HepG2 (cell line): ENCODE measurements around the gene TNS1. TPM values are rescaled to one million over a fixed set of nuclear protein-coding genes. Genes with fewer than 3 reads are reported as not detected.

Source experiments
- ATAC-seq: fragments of 200-7000 bp; cut with Tn5 transposase; 3 replicates; pipeline ENCODE4 v1.9.1; 2020; ENCODE audit warnings: mild to moderate bottlenecking, moderate library complexity
- BruUV-seq: library from RNA; stranded (reverse); fragments of 400-500 nt; replicated peaks from 2 replicates; lab custom pipeline; 2021; lab: Mats Ljungman, UMichigan
- CTCF ChIA-PET: fragments of 300-600 bp; formaldehyde crosslinking; extraction: SDS; loops from one replicate; lab custom pipeline; 2021; ENCODE audit warnings: low total read pairs, inconsistent platforms, low intra/inter-chr PET ratio; lab: Yijun Ruan, JAX
- POLR2A ChIA-PET: fragments of 350-600 bp; sonication (Branson Sonifier 250); formaldehyde crosslinking; loops from one replicate; lab custom pipeline; 2020; ENCODE audit warnings: antibody characterized with exemption, inconsistent platforms; lab: Yijun Ruan, JAX
- DNase-seq: peaks from one replicate; pipeline ENCODE4 v3.0.0-alpha.2; 2015; ENCODE audit warnings: low spot score
- FAIRE-seq: peaks from 3 replicates; lab custom pipeline; 2011; peaks lifted over from hg19 to GRCh38; lab: Jason Lieb, UNC
- H2AFZ ChIP-seq: one replicate; pipeline ENCODE4 v1.6.1; 2011; ENCODE audit warnings: low read length, inconsistent platforms
- H3K27ac ChIP-seq: fragments of 300-600 bp; 3 replicates; pipeline ENCODE4 v1.8.0; 2011; ENCODE audit warnings: mixed run types, mild to moderate bottlenecking, mixed read lengths, low read length, inconsistent platforms; ENCODE audit not compliant: insufficient read depth; ENCODE audit errors: extremely low read length
- H3K27me3 ChIP-seq, 2 experiments: fragments of 200-600 bp in 1 of 2; 2 replicates in 1 of 2; 3 replicates in 1 of 2; pipeline versions ENCODE4 v1.6.0 to v1.8.0; 2011; ENCODE audit warnings: low read length in 2 of 2, mild to moderate bottlenecking in 2 of 2, moderate library complexity in 2 of 2, inconsistent platforms in 1 of 2; ENCODE audit not compliant: insufficient read depth in 2 of 2, control insufficient read depth in 1 of 2
- H3K36me3 ChIP-seq, 2 experiments: fragments of 200-600 bp in 1 of 2; replicated peaks in 1 of 2; 2 replicates in 1 of 2; 3 replicates in 1 of 2; pipeline versions ENCODE4 v1.5.1 to v1.8.0; 2011; ENCODE audit warnings: low read length in 2 of 2, inconsistent platforms in 1 of 2; ENCODE audit not compliant: insufficient read depth in 2 of 2, control insufficient read depth in 1 of 2
- H3K4me1 ChIP-seq: 2 replicates; pipeline ENCODE4 v1.5.1; 2012; ENCODE audit warnings: low read length, inconsistent platforms; ENCODE audit not compliant: insufficient read depth
- H3K4me2 ChIP-seq: 2 replicates; pipeline ENCODE4 v1.6.0; 2011; ENCODE audit warnings: low read depth, low read length, inconsistent platforms
- H3K4me3 ChIP-seq, 3 experiments: fragments of 200-600 bp in 1 of 3; sonication (generic), shearing (Covaris generic) in 1 of 3; replicated peaks in 1 of 3; 2 replicates each; pipeline ENCODE4 v1.5.1; 2011 to 2016; ENCODE audit warnings: low read length in 3 of 3, inconsistent platforms in 2 of 3, low read depth in 2 of 3, mild to moderate bottlenecking in 2 of 3, control low read depth in 1 of 3, mixed read lengths in 1 of 3; ENCODE audit not compliant: insufficient read depth in 1 of 3
- H3K79me2 ChIP-seq: one replicate; pipeline ENCODE4 v1.6.1; 2011; ENCODE audit warnings: low read length, inconsistent platforms; ENCODE audit not compliant: insufficient read depth
- H3K9ac ChIP-seq: 2 replicates; pipeline ENCODE4 v1.6.0; 2011; ENCODE audit warnings: mild to moderate bottlenecking, low read depth, low read length, inconsistent platforms; ENCODE audit not compliant: insufficient read depth
- H3K9me3 ChIP-seq: 2 replicates; pipeline ENCODE4 v1.5.1; 2012; ENCODE audit warnings: mild to moderate bottlenecking, low read length
- H4K20me1 ChIP-seq: 2 replicates; pipeline ENCODE4 v1.6.0; 2011; ENCODE audit warnings: inconsistent platforms, mild to moderate bottlenecking, low read length, moderate library complexity; ENCODE audit not compliant: insufficient read depth
- CSRNP2 ChIP-seq: sonication (generic); formaldehyde crosslinking; conservative IDR thresholded peaks from 2 replicates; pipeline ENCODE4 v1.8.0; 2022; ENCODE audit warnings: low read depth, missing genetic modification reagents
- MIER2 ChIP-seq: IDR thresholded peaks from 2 replicates; pipeline ENCODE4 v1.6.1; 2016; ENCODE audit warnings: missing biosample characterization, missing genetic modification reagents
- NPAS2 ChIP-seq: sonication (generic); formaldehyde crosslinking; IDR thresholded peaks from 2 replicates; pipeline ENCODE4 v1.8.0; 2022; ENCODE audit warnings: mild to moderate bottlenecking, missing genetic modification reagents, borderline replicate concordance
- PBX2 ChIP-seq: IDR thresholded peaks from 2 replicates; pipeline ENCODE4 v1.6.1; 2016; ENCODE audit warnings: control low read depth
- PHB2 ChIP-seq: fragments of 450-650 bp; IDR thresholded peaks from 2 replicates; pipeline ENCODE4 v1.6.1; 2018; ENCODE audit not compliant: partially characterized antibody
- ZFX ChIP-seq: sonication (generic); formaldehyde crosslinking; IDR thresholded peaks from 2 replicates; pipeline ENCODE4 v1.4.0; 2020; ENCODE audit warnings: mild to moderate bottlenecking, low read depth, missing genetic modification reagents, moderate library complexity
- ZNF550 ChIP-seq: sonication (generic); formaldehyde crosslinking; IDR thresholded peaks from 2 replicates; pipeline ENCODE4 v1.4.0; 2020; ENCODE audit warnings: mild to moderate bottlenecking, missing genetic modification reagents, borderline replicate concordance
- ZNF710 ChIP-seq: sonication (generic); formaldehyde crosslinking; IDR thresholded peaks from 2 replicates; pipeline ENCODE4 v1.5.0; 2020; ENCODE audit warnings: mild to moderate bottlenecking, missing genetic modification reagents, borderline replicate concordance
- WGBS: methylation state at CpG from one replicate; pipeline ENCODE4 v1.1.6; 2017; ENCODE audit warnings: low lambda C conversion rate; 5-methylcytosine and 5-hydroxymethylcytosine counted together
- in situ Hi-C: cut with HindIII; loops from 2 replicates; pipeline ENCODE4 v1.10.0; 2017; ENCODE audit warnings: low pct_unique_long_range_greater_than_20kb; ENCODE audit not compliant: extremely low pct_ligation_motif_present
- intact Hi-C: fragments of 100-400 bp; cut with micrococcal nuclease; formaldehyde crosslinking; loops from one replicate; pipeline ENCODE4 v1.10.0; 2022; ENCODE audit not compliant: unreplicated experiment
- polyA plus RNA-seq, 8 experiments: library from polyadenylated mRNA; depleted of rRNA in 3 of 8; stranded (reverse) in 7 of 8; unstranded in 1 of 8; fragments of >200 nt; fragmentation: Illumina TruSeq in 4 of 8; extraction: Trizol in 4 of 8; gene quantifications; 2 replicates each; pipeline versions ENCODE4 v1.2.1 to v1.2.3, GENCODE V29; 2011 to 2016; ENCODE audit warnings: low read depth in 4 of 8, missing spikeins in 1 of 8, mixed read lengths in 1 of 8; ENCODE audit not compliant: insufficient read depth in 1 of 8
- total RNA-seq, 5 experiments: library from RNA; depleted of rRNA; stranded (reverse); fragments of >200 nt; fragmentation: Illumina TruSeq; extraction: Trizol; gene quantifications; 2 replicates each; pipeline ENCODE4 v1.2.3, GENCODE V29; 2016; ENCODE audit warnings: low read depth in 1 of 5
- TF ChIP-seq, protein P1 (sequence below): sonication (generic); formaldehyde crosslinking; conservative IDR thresholded peaks from 2 replicates; pipeline ENCODE4 v1.4.0; 2020; ENCODE audit warnings: mild to moderate bottlenecking, missing genetic modification reagents, moderate library complexity
- TF ChIP-seq, protein P2 (sequence below): sonication (generic); formaldehyde crosslinking; IDR thresholded peaks from 2 replicates; pipeline ENCODE4 v1.4.0; 2020; ENCODE audit warnings: missing genetic modification reagents

The TNS1 gene
- total and polyA plus RNA-seq, 2 of the 13 experiments (the other 11 are each of a cell fraction or from before 2014, with no cell fraction given) = 1.9 to 118 TPM

DNA sequence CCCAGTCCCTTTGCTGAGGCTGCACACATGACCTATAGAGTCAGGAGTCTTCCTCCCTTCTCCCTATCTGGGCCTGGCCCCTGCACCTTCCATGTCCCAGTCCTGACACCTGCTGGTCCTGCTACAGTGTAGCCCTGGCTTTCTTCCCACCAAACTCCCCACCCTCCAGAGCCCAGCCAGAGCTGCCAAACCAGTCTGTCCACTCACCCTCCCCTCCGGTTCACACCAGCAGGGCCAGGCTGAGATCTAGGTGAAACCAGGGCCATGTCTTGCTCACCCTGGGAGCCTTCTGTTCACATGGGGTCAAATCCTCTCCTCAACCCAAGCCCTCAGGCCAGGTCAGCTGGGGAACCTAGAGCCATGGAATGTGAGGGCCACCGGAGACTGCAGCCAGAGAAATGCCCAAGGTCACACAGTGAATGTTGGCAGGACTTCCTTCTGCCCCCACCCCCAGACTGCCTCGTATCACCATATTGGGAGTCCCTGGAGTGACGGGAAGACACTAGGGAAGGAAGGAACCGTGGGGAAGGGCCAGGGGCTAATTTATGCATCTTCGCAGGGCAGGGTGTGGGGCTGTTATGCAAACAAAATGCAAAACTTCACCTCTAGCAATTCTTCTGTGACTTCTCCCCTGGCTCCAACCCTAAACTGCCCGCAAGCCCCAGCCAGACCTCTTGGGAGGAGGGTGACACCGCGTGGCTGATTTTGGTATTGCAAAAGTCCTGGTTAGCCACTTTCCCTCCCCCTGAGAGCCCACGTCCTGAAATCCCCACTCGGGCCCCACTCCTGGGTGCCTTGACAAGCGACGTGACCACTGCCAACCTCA, 14.6 kb downstream of the TNS1 start:
- in situ Hi-C loops = no loop called here
- Histone ChIP-seq H3K4me3 (no peak overlapping the region; a peak in 1 of 6 replicates), H3K4me2 (peak overlapping the region; percentile 43), H3K9me3 (no peaks in the 10 kb centered on the region), H3K27me3 (peaks cover 4 to 16% of the 10 kb centered on the region in 2 experiments; a peak in 2 of 5 replicates), H2AFZ (no peak overlapping the region), H3K9ac (no peak overlapping the region), H4K20me1 (no peaks in the 10 kb centered on the region), H3K27ac (no peak overlapping the region), H3K4me1 (peaks cover 10% of the 10 kb centered on the region), H3K36me3 (no peaks in the 10 kb centered on the region), H3K79me2 (no peaks in the 10 kb centered on the region)
- no TSS peak for BruUV-seq
- intact Hi-C loops = loop anchor here (1.0 kb wide), 5 partner anchors 44 to 203 kb away; no protein-coding TSS in a partner anchor
- ChIA-PET POLR2A (no interaction called here), CTCF (interaction anchor here (0.8 to 6.0 kb wide), 7 partner anchors 56 to 201 kb away, joined by 3 to 106 read pairs (median 5); no protein-coding TSS in a partner anchor)
- 8% methylated on average over 13 of the region's 13 CpGs for WGBS
- FAIRE-seq (peak; percentile 91), ATAC-seq (peak; percentile 87), DNase-seq (peak; percentile 58)
- TF ChIP-seq PBX2 (CRISPR knock-in tag) = no peak
- peak; percentile 21; the same call in 1 of the 2 replicates for TF ChIP-seq ZFX
- TF ChIP-seq NPAS2 (CRISPR knock-in tag) = no peak
- TF ChIP-seq, protein P1, sequence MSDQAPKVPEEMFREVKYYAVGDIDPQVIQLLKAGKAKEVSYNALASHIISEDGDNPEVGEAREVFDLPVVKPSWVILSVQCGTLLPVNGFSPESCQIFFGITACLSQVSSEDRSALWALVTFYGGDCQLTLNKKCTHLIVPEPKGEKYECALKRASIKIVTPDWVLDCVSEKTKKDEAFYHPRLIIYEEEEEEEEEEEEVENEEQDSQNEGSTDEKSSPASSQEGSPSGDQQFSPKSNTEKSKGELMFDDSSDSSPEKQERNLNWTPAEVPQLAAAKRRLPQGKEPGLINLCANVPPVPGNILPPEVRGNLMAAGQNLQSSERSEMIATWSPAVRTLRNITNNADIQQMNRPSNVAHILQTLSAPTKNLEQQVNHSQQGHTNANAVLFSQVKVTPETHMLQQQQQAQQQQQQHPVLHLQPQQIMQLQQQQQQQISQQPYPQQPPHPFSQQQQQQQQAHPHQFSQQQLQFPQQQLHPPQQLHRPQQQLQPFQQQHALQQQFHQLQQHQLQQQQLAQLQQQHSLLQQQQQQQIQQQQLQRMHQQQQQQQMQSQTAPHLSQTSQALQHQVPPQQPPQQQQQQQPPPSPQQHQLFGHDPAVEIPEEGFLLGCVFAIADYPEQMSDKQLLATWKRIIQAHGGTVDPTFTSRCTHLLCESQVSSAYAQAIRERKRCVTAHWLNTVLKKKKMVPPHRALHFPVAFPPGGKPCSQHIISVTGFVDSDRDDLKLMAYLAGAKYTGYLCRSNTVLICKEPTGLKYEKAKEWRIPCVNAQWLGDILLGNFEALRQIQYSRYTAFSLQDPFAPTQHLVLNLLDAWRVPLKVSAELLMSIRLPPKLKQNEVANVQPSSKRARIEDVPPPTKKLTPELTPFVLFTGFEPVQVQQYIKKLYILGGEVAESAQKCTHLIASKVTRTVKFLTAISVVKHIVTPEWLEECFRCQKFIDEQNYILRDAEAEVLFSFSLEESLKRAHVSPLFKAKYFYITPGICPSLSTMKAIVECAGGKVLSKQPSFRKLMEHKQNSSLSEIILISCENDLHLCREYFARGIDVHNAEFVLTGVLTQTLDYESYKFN (CRISPR knock-in tag) = 0 out of 2 replicates have a peak, but pooled peaks have one; percentile 6
- TF ChIP-seq PHB2 = no peak
- no peak for TF ChIP-seq ZNF550 (CRISPR knock-in tag)
- no peak for TF ChIP-seq MIER2
- TF ChIP-seq, protein P2, sequence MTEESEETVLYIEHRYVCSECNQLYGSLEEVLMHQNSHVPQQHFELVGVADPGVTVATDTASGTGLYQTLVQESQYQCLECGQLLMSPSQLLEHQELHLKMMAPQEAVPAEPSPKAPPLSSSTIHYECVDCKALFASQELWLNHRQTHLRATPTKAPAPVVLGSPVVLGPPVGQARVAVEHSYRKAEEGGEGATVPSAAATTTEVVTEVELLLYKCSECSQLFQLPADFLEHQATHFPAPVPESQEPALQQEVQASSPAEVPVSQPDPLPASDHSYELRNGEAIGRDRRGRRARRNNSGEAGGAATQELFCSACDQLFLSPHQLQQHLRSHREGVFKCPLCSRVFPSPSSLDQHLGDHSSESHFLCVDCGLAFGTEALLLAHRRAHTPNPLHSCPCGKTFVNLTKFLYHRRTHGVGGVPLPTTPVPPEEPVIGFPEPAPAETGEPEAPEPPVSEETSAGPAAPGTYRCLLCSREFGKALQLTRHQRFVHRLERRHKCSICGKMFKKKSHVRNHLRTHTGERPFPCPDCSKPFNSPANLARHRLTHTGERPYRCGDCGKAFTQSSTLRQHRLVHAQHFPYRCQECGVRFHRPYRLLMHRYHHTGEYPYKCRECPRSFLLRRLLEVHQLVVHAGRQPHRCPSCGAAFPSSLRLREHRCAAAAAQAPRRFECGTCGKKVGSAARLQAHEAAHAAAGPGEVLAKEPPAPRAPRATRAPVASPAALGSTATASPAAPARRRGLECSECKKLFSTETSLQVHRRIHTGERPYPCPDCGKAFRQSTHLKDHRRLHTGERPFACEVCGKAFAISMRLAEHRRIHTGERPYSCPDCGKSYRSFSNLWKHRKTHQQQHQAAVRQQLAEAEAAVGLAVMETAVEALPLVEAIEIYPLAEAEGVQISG (CRISPR knock-in tag) = no peak
- no peak for TF ChIP-seq CSRNP2 (CRISPR knock-in tag)
- no peak for TF ChIP-seq ZNF710 (CRISPR knock-in tag)
